CD14-positive monocyte (primary cell): ENCODE results near the gene VANGL1. TPM values are rescaled to one million over a fixed set of nuclear protein-coding genes. Genes with fewer than 3 reads are reported as not detected.

ENCODE experiments used
- DNase-seq, 3 donors: peaks; one replicate each; pipeline ENCODE4 v3.0.0-alpha.2; 2011 to 2022
- H2AFZ ChIP-seq: 2 replicates; pipeline ENCODE4 v1.6.0; 2012; ENCODE audit warnings: mild to moderate bottlenecking, low read depth, low read length, inconsistent platforms; ENCODE audit not compliant: insufficient read depth, poor library complexity, severe bottlenecking
- H3K27ac ChIP-seq, 2 donors: 1 replicate in 1 of 2; 2 replicates in 1 of 2; pipeline ENCODE4 v1.5.1; 2012 to 2013; ENCODE audit warnings: low read length in 2 of 2, control low read depth in 1 of 2, inconsistent platforms in 1 of 2, low read depth in 1 of 2, mild to moderate bottlenecking in 1 of 2
- H3K27me3 ChIP-seq, 2 donors: one replicate each; pipeline versions ENCODE4 v1.6.0 to v1.6.1; 2011 to 2013; ENCODE audit warnings: low read length in 2 of 2; ENCODE audit not compliant: control insufficient read depth in 2 of 2, insufficient read depth in 2 of 2
- H3K36me3 ChIP-seq, 2 donors: replicated peaks in 1 of 2; 1 replicate in 1 of 2; 2 replicates in 1 of 2; pipeline versions ENCODE4 v1.5.1 to v1.6.1; 2012 to 2013; ENCODE audit warnings: low read length in 2 of 2, control low read depth in 1 of 2, inconsistent platforms in 1 of 2, mild to moderate bottlenecking in 1 of 2; ENCODE audit not compliant: insufficient read depth in 2 of 2, control insufficient read depth in 1 of 2
- H3K4me1 ChIP-seq, 2 donors: 1 replicate in 1 of 2; 2 replicates in 1 of 2; pipeline versions ENCODE4 v1.5.1 to v1.6.1; 2012 to 2013; ENCODE audit warnings: low read length in 2 of 2, control low read depth in 1 of 2, inconsistent platforms in 1 of 2, mild to moderate bottlenecking in 1 of 2, moderate library complexity in 1 of 2; ENCODE audit not compliant: insufficient read depth in 2 of 2, control insufficient read depth in 1 of 2
- H3K4me2 ChIP-seq: replicated peaks from 2 replicates; pipeline ENCODE3; 2012; ENCODE audit warnings: low read length, moderate library complexity, mild to moderate bottlenecking; ENCODE audit not compliant: poor library complexity, severe bottlenecking; ENCODE audit errors: extremely low read depth
- H3K4me3 ChIP-seq, 3 experiments: fragments of 200-600 bp in 1 of 3; sonication (generic) in 1 of 3; replicated peaks in 1 of 3; 1 replicate in 2 of 3; 2 replicates in 1 of 3; pipeline ENCODE4 v1.5.1; 2011 to 2013; ENCODE audit warnings: low read length in 3 of 3, mild to moderate bottlenecking in 3 of 3, control low read depth in 2 of 3, low read depth in 2 of 3, inconsistent platforms in 1 of 3, moderate library complexity in 1 of 3
- H3K79me2 ChIP-seq: 2 replicates; pipeline ENCODE4 v1.6.0; 2012; ENCODE audit warnings: mild to moderate bottlenecking, control low read depth, inconsistent platforms, low read length, moderate library complexity; ENCODE audit not compliant: insufficient read depth
- H3K9ac ChIP-seq: 2 replicates; pipeline ENCODE4 v1.6.0; 2017; ENCODE audit warnings: low read length, mild to moderate bottlenecking; ENCODE audit not compliant: insufficient read depth, poor library complexity, severe bottlenecking
- H3K9me3 ChIP-seq, 2 donors: replicated peaks in 1 of 2; 1 replicate in 1 of 2; 2 replicates in 1 of 2; pipeline versions ENCODE4 v1.5.1 to v1.6.1; 2012 to 2013; ENCODE audit warnings: low read length in 2 of 2, control low read depth in 1 of 2; ENCODE audit not compliant: control insufficient read depth in 1 of 2, insufficient read depth in 1 of 2
- H4K20me1 ChIP-seq: 2 replicates; pipeline ENCODE4 v1.6.0; 2012; ENCODE audit warnings: mild to moderate bottlenecking, low read length, control low read depth, moderate library complexity; ENCODE audit not compliant: insufficient read depth
- H3K27ac Mint-ChIP-seq, 7 donors: one replicate each; pipeline ENCODE4 v1.8.0; 2020; ENCODE audit warnings: mild to moderate bottlenecking in 7 of 7, mixed read lengths in 7 of 7, moderate library complexity in 6 of 7, inconsistent platforms in 2 of 7
- H3K27me3 Mint-ChIP-seq, 3 donors: one replicate each; pipeline ENCODE4 v1.8.0; 2021 to 2022; ENCODE audit warnings: low read depth in 3 of 3, mild to moderate bottlenecking in 3 of 3, mixed read lengths in 3 of 3, moderate library complexity in 3 of 3, inconsistent platforms in 1 of 3
- H3K36me3 Mint-ChIP-seq, 2 donors: one replicate each; pipeline ENCODE4 v1.8.0; 2020; ENCODE audit warnings: mixed read lengths in 2 of 2, inconsistent platforms in 1 of 2, mild to moderate bottlenecking in 1 of 2
- H3K4me1 Mint-ChIP-seq: one replicate; pipeline ENCODE4 v1.8.0; 2020; ENCODE audit warnings: mild to moderate bottlenecking, mixed read lengths
- H3K4me3 Mint-ChIP-seq, 2 donors: one replicate each; pipeline ENCODE4 v1.8.0; 2020; ENCODE audit warnings: mild to moderate bottlenecking in 2 of 2, mixed read lengths in 2 of 2, moderate library complexity in 1 of 2
- H3K9me3 Mint-ChIP-seq, 7 donors: one replicate each; pipeline ENCODE4 v1.8.0; 2020 to 2022; ENCODE audit warnings: mixed read lengths in 7 of 7, mild to moderate bottlenecking in 6 of 7, moderate library complexity in 6 of 7, inconsistent platforms in 2 of 7
- CTCF ChIP-seq: fragments of 200-600 bp; IDR thresholded peaks from one replicate; pipeline ENCODE4 v1.8.0; 2022; ENCODE audit warnings: antibody characterized with exemption, mild to moderate bottlenecking
- WGBS: methylation state at CpG from one replicate; pipeline ENCODE4 v1.1.5; 2013; ENCODE audit warnings: missing lambda C conversion rate; ENCODE audit not compliant: insufficient coverage; 5-methylcytosine and 5-hydroxymethylcytosine counted together
- intact Hi-C, 2 donors: fragments of 100-400 bp; cut with micrococcal nuclease; formaldehyde crosslinking; loops; one replicate each; pipeline versions ENCODE4 v1.15.0 to v1.15.1; 2023
- polyA plus RNA-seq, 3 donors: library from polyadenylated mRNA; depleted of rRNA in 1 of 3; unstranded in 2 of 3; stranded (reverse) in 1 of 3; fragments of 300-500 nt in 2 of 3; fragments of >200 nt in 1 of 3; fragmentation: Illumina TruSeq in 2 of 3; gene quantifications; 1 replicate in 2 of 3; 2 replicates in 1 of 3; pipeline ENCODE4 v1.2.3, GENCODE V29; 2012 to 2021

VANGL1 gene
- polyA plus RNA-seq, 3 donors: 0.67 to 2.0 (median 1.3) TPM

- no peak overlapping the region for H2AFZ ChIP-seq
- TF ChIP-seq CTCF: no peak
- H3K4me1 ChIP-seq: no peaks in the 10 kb centered on the region
- no peaks in the 10 kb centered on the region for H3K9me3 ChIP-seq
- H3K4me1 Mint-ChIP-seq: no peaks in the 10 kb centered on the region
- H3K4me2 ChIP-seq: no peak overlapping the region
- no peak overlapping the region for H3K4me3 Mint-ChIP-seq
- no peaks in the 10 kb centered on the region for H3K27me3 ChIP-seq
- no peaks in the 10 kb centered on the region for H3K79me2 ChIP-seq
- no peak for DNase-seq
- H3K36me3 Mint-ChIP-seq: peaks cover 10 to 14% of the 10 kb centered on the region in 2 donors
- H4K20me1 ChIP-seq: no peaks in the 10 kb centered on the region
- H3K27ac ChIP-seq: no peak overlapping the region
- H3K9me3 Mint-ChIP-seq: peaks cover 0 to 1% (median 0%) of the 10 kb centered on the region in 7 donors
- no peak overlapping the region for H3K9ac ChIP-seq
- no peak overlapping the region for H3K4me3 ChIP-seq
- intact Hi-C loops: no loop called here
- peaks cover 0 to 3% (median 0%) of the 10 kb centered on the region in 3 donors for H3K27me3 Mint-ChIP-seq
- WGBS: 94% methylated on average over 4 of the region's 4 CpGs
- H3K36me3 ChIP-seq: peaks cover 7 to 26% of the 10 kb centered on the region in 2 donors
- no peak overlapping the region for H3K27ac Mint-ChIP-seq
Observed at GRCh38 chr1:115682792-115683191, 41.0 kb downstream of the VANGL1 start.

GRCh38 chr1:115685029-115685705, 43.4 kb downstream of the VANGL1 start:
- no peaks in the 10 kb centered on the region for H3K4me1 ChIP-seq
- no peak for DNase-seq
- H3K9me3 ChIP-seq: no peaks in the 10 kb centered on the region
- WGBS: 98% methylated on average over 6 of the region's 14 CpGs
- no peak overlapping the region for H3K9ac ChIP-seq
- peaks cover 13 to 16% of the 10 kb centered on the region in 2 donors for H3K36me3 Mint-ChIP-seq
- no peak overlapping the region for H3K4me3 Mint-ChIP-seq
- H3K4me2 ChIP-seq: no peak overlapping the region
- H3K4me3 ChIP-seq: no peak overlapping the region
- H3K4me1 Mint-ChIP-seq: no peaks in the 10 kb centered on the region
- H3K27me3 Mint-ChIP-seq: peaks cover 0 to 2% (median 2%) of the 10 kb centered on the region in 3 donors
- no peaks in the 10 kb centered on the region for H3K79me2 ChIP-seq
- no peak overlapping the region for H3K27ac ChIP-seq
- H3K27ac Mint-ChIP-seq: no peak overlapping the region
- intact Hi-C loops: no loop called here
- no peaks in the 10 kb centered on the region for H4K20me1 ChIP-seq
- no peak overlapping the region for H2AFZ ChIP-seq
- no peak for TF ChIP-seq CTCF
- H3K36me3 ChIP-seq: peaks cover 7 to 31% of the 10 kb centered on the region in 2 donors
- H3K27me3 ChIP-seq: no peaks in the 10 kb centered on the region
- H3K9me3 Mint-ChIP-seq: peaks cover 0 to 1% (median 0%) of the 10 kb centered on the region in 7 donors
